Retinal pigment epithelial cell (primary cell): ENCODE data around the gene PCID2.
A peak's percentile ranks its signal among the peaks of the same experiment; 100 is the strongest.

Experiments used
- DNase-seq: peaks from one replicate; pipeline ENCODE4 v3.0.0-alpha.2; 2010; ENCODE audit warnings: low read depth
- H3K4me3 ChIP-seq: 2 replicates; pipeline ENCODE4 v1.5.1; 2011; ENCODE audit warnings: mild to moderate bottlenecking, low read length, control low read depth, moderate library complexity
- TF ChIP-seq, protein P1 (sequence below): conservative IDR thresholded peaks from 2 replicates; pipeline ENCODE4 v1.5.1; 2011; ENCODE audit warnings: low read depth, low read length, control low read depth, inconsistent platforms

PCID2 gene

DNA sequence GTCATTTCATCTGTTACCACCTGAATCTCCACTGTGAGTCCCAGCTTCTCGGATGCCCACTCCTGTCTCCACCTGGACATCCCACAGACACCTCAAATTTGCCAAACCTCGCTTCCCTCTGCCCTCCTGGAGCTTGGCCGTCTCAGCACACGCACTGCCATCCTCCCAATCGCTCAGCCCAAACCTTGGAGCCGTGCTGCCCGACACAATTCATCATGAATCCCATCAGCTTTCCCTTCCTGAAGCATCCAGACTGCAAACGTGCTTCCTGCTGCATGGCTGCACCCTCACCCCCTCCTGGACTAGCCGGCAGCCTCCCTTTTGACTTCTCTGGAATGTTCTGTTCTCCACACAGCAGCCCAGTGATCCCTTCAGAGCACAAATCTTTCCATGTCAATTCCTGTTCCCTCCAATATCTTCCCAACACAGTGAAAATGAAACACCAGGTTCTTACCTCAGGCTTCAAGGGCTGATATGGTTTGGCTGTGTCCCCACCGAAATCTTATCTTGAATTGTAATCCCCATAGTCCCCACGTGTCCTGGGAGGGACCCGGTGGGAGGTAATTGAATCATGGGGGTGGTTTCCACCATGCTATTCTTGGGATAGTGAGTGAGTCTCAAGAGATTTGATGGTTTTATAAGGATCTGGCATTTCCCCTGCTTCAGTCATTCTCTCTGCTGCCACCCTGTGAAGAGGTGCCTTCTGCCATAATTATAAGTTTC is 51.1 kb downstream of the PCID2 start:
- TF ChIP-seq, protein P1, sequence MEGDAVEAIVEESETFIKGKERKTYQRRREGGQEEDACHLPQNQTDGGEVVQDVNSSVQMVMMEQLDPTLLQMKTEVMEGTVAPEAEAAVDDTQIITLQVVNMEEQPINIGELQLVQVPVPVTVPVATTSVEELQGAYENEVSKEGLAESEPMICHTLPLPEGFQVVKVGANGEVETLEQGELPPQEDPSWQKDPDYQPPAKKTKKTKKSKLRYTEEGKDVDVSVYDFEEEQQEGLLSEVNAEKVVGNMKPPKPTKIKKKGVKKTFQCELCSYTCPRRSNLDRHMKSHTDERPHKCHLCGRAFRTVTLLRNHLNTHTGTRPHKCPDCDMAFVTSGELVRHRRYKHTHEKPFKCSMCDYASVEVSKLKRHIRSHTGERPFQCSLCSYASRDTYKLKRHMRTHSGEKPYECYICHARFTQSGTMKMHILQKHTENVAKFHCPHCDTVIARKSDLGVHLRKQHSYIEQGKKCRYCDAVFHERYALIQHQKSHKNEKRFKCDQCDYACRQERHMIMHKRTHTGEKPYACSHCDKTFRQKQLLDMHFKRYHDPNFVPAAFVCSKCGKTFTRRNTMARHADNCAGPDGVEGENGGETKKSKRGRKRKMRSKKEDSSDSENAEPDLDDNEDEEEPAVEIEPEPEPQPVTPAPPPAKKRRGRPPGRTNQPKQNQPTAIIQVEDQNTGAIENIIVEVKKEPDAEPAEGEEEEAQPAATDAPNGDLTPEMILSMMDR, result no peak
- no peak overlapping the region for H3K4me3 ChIP-seq
- no peak for DNase-seq

DNA sequence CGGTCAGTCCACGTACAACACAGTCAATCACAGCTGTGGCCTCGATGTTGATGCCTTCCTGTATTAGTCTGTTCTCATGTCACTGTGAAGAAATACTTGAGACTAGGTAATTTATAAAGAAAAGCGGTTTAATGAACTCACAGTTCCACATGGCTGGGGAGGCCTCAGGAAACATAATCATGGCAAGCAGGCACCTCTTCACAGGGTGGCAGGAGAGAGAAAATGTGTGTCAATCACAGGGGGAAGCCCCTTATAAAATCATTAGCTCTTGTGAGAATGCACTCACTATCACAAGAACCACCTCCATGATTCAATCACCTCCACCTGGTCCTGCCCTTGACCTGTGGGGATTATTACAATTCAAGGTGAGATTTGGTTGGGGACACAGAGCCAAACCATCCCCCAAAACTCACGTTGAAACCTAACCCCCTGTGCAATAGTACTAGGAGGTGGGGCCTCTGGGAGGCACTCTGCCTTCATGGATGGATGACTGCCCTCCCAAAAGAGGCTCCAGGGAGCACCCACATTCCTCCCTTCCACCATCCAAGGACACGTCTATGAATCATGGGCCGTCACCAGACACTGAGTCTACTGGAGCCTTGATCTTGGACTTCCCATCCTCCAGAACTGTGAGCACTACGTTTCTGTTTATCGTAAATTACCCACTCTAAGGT is 52.4 kb downstream of the PCID2 start:
- DNase-seq, result no peak

DNA sequence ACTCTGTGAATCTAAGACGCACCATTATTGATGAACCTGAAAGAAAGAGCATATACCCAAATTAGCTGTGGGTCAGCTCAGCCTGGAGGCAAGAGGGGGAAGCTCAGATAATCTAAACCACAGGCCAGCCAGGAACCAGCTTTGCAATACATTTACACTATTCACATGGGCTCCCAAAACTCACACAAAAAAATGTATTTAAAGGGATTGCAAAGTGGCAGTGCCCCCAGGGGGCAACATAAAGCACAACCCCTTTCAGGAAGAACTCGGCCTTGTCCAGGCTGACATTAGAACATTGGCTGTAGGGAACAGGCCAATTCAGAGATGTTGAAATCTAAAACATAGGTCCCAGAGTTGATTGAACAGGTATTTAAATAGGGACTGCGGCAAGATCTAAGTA is 53.3 kb downstream of the PCID2 start:
- no peak for DNase-seq
- TF ChIP-seq, protein P1, result peak; percentile 5
- H3K4me3 ChIP-seq, result no peak overlapping the region

More for the DNA sequence above, 52.4 kb downstream of the PCID2 start:
- H3K4me3 ChIP-seq, result no peak overlapping the region
- TF ChIP-seq, protein P1, result no peak

DNA sequence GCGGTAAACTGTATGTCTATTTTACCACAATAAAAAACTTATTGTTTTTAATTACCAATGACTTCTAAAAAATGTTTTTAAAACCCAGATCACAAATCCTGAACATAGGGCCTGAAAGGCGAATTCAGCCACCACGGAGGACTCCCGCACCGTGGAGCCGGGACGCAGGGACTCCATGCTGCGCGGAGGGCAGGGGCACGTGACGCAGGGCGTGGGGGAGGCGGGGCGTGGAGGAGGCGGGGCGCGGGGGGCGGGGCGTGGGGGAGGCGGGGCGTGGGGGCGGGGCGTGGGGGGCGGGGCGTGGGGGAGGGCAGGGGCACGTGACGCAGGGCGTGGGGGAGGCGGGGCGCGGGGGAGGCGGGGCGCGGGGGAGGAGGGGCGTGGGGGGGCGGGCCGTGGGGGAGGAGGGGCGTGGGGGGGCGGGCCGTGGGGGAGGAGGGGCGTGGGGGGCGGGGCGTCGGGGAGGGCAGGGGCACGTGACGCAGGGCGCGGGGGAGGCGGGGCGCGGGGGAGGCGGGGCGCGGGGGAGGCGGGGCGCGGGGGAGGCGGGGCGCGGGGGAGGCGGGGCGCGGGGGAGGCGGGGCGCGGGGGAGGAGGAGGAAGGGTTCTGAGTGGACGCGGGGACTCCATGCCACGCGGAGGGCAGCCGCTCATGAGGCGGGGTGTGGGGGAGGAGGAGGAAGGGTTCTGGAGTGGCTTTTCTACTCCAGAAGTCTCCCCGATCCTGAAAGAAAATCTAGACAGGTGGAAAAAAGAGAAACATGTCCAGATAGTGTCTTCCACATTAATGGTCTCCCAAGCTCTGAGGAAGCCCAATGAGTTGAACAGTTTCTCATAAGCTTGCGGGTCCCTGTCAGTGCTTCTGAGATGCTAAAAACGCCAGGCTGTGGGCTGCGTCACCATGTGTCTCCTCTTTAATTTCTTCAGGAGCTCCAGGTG is 54.4 kb downstream of the PCID2 start:
- TF ChIP-seq, protein P1, result no peak
- DNase-seq, result no peak

DNA sequence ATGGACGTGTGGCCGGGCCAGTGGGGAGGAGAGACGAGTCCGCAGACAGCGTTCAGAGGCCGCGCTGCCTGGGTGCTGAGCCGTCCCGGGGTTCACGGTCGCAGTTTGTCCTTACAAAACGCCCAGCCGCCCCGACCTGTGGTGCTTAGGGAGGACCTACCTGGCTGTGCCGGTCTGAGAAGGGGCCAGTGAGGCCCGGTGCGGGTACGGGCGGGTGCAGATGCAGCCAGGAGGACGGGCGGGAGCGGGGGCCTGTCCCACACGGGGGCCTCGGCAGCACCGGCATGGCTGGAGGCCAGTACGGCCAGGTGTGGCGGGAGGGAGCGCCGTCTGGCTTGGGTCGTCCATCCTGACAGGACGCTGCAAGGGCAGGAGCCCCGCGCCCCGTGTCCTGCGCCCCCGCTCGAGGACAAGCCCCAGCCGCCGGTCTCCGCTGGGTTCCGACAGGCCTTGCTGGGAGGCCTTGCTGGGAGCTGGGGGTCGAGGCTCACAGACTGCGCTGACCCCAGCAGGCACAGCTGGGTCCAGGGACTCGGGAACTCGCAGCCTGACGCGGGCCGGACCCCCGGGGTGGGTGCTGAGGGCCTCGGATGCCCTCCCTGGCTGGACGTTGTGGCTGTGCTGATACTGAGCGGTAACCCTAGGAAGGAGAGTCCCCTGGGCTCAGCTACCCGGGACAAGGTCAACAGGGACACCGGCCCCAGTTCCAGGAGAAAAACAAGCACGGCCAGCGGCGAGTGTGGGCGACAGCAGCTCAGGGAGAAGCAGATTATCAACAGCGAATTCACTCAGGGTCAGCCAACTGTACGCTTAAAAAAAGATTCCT is 55.3 kb downstream of the PCID2 start:
- DNase-seq, result no peak
- TF ChIP-seq, protein P1, result no peak
- peak overlapping the region; percentile 44 for H3K4me3 ChIP-seq

More for the DNA sequence above, 54.4 kb downstream of the PCID2 start:
- peak overlapping the region; percentile 44 for H3K4me3 ChIP-seq

DNA sequence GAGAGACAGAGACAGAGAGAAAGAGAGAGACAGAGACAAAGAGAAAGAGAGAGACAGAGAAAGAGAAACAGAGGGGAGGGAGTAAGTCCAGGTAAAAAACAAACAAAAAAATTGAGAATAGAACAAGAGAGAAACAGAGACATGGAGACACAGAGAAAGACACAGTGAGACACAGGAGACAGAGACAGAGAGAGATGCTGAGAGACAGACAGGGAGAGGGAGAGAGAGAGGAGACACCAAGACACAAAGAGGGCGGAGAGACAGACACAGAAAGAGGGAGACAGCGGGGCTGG is 55.8 kb downstream of the PCID2 start:
- TF ChIP-seq, protein P1, result no peak
- H3K4me3 ChIP-seq, result peak overlapping the region; percentile 44
- DNase-seq, result no peak
